Lung (tissue), 12 donors: ENCODE measurements around the gene MPG. TPM values are rescaled to one million over a fixed set of nuclear protein-coding genes. Genes with fewer than 3 reads are reported as not detected.

Source experiments
- ATAC-seq: fragments of 200-7000 bp; cut with Tn5 transposase; one replicate; pipeline ENCODE4 v1.9.1; 2020; ENCODE audit warnings: moderate number of reproducible peaks; ENCODE audit not compliant: insufficient read depth, low FRiP score
- DNase-seq, 3 donors: peaks; one replicate each; pipeline ENCODE4 v3.0.0-alpha.2; 2013 to 2017
- H3K27ac ChIP-seq, 2 donors: one replicate each; pipeline ENCODE4 v1.5.1; 2013; ENCODE audit warnings: mild to moderate bottlenecking in 2 of 2, moderate library complexity in 2 of 2, control low read depth in 1 of 2, inconsistent platforms in 1 of 2, low read depth in 1 of 2, low read length in 1 of 2
- H3K27me3 ChIP-seq, 3 donors: one replicate each; pipeline ENCODE4 v1.5.1; 2013; ENCODE audit warnings: low read length in 2 of 3; ENCODE audit not compliant: control insufficient read depth in 3 of 3, insufficient read depth in 3 of 3
- H3K36me3 ChIP-seq, 4 donors: one replicate each; pipeline ENCODE4 v1.5.1; 2013; ENCODE audit warnings: low read length in 4 of 4, mild to moderate bottlenecking in 1 of 4, moderate library complexity in 1 of 4; ENCODE audit not compliant: control insufficient read depth in 4 of 4, insufficient read depth in 4 of 4
- H3K4me1 ChIP-seq, 5 donors: one replicate each; pipeline ENCODE4 v1.5.1; 2013; ENCODE audit warnings: low read length in 5 of 5, mild to moderate bottlenecking in 2 of 5, moderate library complexity in 1 of 5; ENCODE audit not compliant: control insufficient read depth in 5 of 5, insufficient read depth in 5 of 5
- H3K4me3 ChIP-seq: one replicate; pipeline ENCODE4 v1.5.1; 2013; ENCODE audit warnings: mild to moderate bottlenecking, control low read depth, moderate library complexity
- H3K9ac ChIP-seq, 2 donors: one replicate each; pipeline ENCODE4 v1.5.1; 2013; ENCODE audit warnings: low read length in 2 of 2, control low read depth in 1 of 2; ENCODE audit not compliant: insufficient read depth in 1 of 2
- H3K9me3 ChIP-seq, 4 donors: one replicate each; pipeline ENCODE4 v1.5.1; 2013; ENCODE audit warnings: low read length in 3 of 4, mild to moderate bottlenecking in 1 of 4, moderate library complexity in 1 of 4; ENCODE audit not compliant: control insufficient read depth in 4 of 4, insufficient read depth in 3 of 4
- WGBS, 2 donors: extraction: QIAGEN DNeasy Blood & Tissue Kit; methylation state at CpG; one replicate each; pipeline ENCODE4 v1.1.7; 2013; 5-methylcytosine and 5-hydroxymethylcytosine counted together
- polyA plus RNA-seq, 2 donors: library from polyadenylated mRNA; stranded (reverse); fragments of 200-250 nt; gene quantifications; one replicate each; pipeline ENCODE4 v1.2.1, GENCODE V29; 2013
- total RNA-seq, 2 donors: library from RNA; depleted of rRNA in 1 of 2; stranded (reverse); fragments of >200 nt in 1 of 2; gene quantifications; one replicate each; pipeline ENCODE4 v1.2.1, GENCODE V29; 2014 to 2021
- TF ChIP-seq, protein P1 (sequence below): IDR thresholded peaks from 2 replicates; pipeline ENCODE4 v1.5.1; 2012; ENCODE audit warnings: mild to moderate bottlenecking; ENCODE audit errors: control extremely low read depth, extremely low read depth
- donor health status: control.
- donor health status: control.
- donor health status: Bipolar disorder and iron deficiency.
- donor health status: healthy.
- donor health status: DM: yes; HTN: yes; CAD: no.

Gene MPG
- total and polyA plus RNA-seq, 4 donors, result 61.1 to 101 (median 79.6) TPM

- Histone ChIP-seq H3K27ac (no peak overlapping the region), H3K9me3 (no peaks in the 10 kb centered on the region), H3K9ac (no peak overlapping the region), H3K4me1 (peaks cover 0 to 3% (median 0%) of the 10 kb centered on the region in 5 donors), H3K36me3 (peaks cover 0 to 7% (median under 1%) of the 10 kb centered on the region in 4 donors), H3K27me3 (no peaks in the 10 kb centered on the region), H3K4me3 (no peak overlapping the region)
- TF ChIP-seq, protein P1, sequence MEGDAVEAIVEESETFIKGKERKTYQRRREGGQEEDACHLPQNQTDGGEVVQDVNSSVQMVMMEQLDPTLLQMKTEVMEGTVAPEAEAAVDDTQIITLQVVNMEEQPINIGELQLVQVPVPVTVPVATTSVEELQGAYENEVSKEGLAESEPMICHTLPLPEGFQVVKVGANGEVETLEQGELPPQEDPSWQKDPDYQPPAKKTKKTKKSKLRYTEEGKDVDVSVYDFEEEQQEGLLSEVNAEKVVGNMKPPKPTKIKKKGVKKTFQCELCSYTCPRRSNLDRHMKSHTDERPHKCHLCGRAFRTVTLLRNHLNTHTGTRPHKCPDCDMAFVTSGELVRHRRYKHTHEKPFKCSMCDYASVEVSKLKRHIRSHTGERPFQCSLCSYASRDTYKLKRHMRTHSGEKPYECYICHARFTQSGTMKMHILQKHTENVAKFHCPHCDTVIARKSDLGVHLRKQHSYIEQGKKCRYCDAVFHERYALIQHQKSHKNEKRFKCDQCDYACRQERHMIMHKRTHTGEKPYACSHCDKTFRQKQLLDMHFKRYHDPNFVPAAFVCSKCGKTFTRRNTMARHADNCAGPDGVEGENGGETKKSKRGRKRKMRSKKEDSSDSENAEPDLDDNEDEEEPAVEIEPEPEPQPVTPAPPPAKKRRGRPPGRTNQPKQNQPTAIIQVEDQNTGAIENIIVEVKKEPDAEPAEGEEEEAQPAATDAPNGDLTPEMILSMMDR, result no peak
- no peak for ATAC-seq
- no peak for DNase-seq
- 85 to 96% methylated on average over 3 of the region's 3 CpGs for WGBS, 2 donors
Measured at GRCh38 chr16:125011-125410, 47.0 kb downstream of the MPG start.

DNA sequence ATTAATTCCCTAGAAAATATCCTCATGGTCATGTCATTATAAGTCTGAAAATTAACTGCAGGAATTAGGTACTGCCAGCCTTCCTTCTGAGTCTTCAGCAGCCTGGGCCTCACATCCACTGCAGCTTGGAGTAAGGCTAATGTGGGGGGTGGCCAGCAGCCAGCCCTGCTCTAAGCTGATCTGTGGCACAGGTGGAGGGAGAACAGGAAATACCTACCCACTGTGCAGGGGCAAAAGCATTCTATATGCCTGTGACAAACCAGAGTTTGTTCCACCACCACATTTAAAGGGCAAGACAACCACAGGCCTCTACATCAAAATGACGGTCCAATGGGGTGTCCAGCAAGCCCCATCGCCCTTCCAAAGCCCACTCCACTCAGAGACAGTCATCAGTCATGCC lies 51.0 kb downstream of the MPG start:
- ATAC-seq (no peak), DNase-seq (no peak)
- TF ChIP-seq, protein P1, result no peak
- Histone ChIP-seq H3K9me3 (no peaks in the 10 kb centered on the region), H3K4me3 (no peak overlapping the region), H3K9ac (no peak overlapping the region), H3K36me3 (peaks cover 0 to 4% (median 0%) of the 10 kb centered on the region in 4 donors), H3K27me3 (no peaks in the 10 kb centered on the region), H3K4me1 (no peaks in the 10 kb centered on the region), H3K27ac (no peak overlapping the region)
- WGBS, 2 donors, result 91 to 92% methylated on average over 2 of the region's 2 CpGs

- Histone ChIP-seq H3K27me3 (no peaks in the 10 kb centered on the region), H3K9ac (no peak overlapping the region), H3K4me3 (no peak overlapping the region), H3K27ac (no peak overlapping the region), H3K4me1 (no peaks in the 10 kb centered on the region), H3K9me3 (no peaks in the 10 kb centered on the region), H3K36me3 (no peaks in the 10 kb centered on the region)
- TF ChIP-seq, protein P1, result no peak
- WGBS, 2 donors, result 94 to 97% methylated on average over 15 of the region's 15 CpGs
- no peak for ATAC-seq
- no peak for DNase-seq
Measured at GRCh38 chr16:130533-131173, 52.6 kb downstream of the MPG start.

DNA sequence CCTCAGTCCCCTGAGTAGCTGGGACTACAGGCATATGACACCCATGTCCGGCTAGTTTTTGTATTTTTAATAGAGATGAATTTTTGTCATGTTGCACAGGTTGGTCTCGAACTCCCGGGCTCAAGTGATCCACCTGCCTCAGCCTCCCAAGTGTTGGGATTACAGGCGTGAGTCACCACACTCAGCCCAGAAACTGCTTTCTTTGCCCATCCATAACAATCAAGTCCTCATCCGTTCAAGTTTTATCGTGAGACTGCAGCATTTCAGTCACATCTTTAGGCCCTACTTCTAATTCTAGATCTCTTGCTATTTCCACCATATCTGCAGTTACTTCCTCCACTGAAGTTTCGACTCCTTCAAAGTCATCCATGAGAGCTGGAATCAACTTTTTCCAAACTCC lies 54.1 kb downstream of the MPG start:
- no peaks in the 10 kb centered on the region for H3K27me3 ChIP-seq
- no peak overlapping the region for H3K9ac ChIP-seq
- H3K4me3 ChIP-seq, result no peak overlapping the region
- TF ChIP-seq, protein P1, result no peak
- no peak overlapping the region for H3K27ac ChIP-seq
- no peaks in the 10 kb centered on the region for H3K4me1 ChIP-seq
- DNase-seq (no peak), ATAC-seq (no peak)
- H3K36me3 ChIP-seq, result no peaks in the 10 kb centered on the region
- WGBS, 2 donors, result 94 to 95% methylated on average over 7 of the region's 7 CpGs
- H3K9me3 ChIP-seq, result no peaks in the 10 kb centered on the region
